Activated naive CD4-positive, alpha-beta T cell treated with anti-CD3 and anti-CD28 coated beads for 36 hours (primary cell): ENCODE results near the gene DDT. TPM values are rescaled to one million over a fixed set of nuclear protein-coding genes. Genes with fewer than 3 reads are reported as not detected.
A peak's percentile ranks its signal among the peaks of the same experiment; 100 is the strongest.
"Not testable (repeated sequence)": the region's sequence is repeated elsewhere in the genome, so short reads cannot be mapped to it uniquely, and the experiment has no call there.

Source experiments
- CTCF ChIA-PET: fragments of 350-600 bp; sonication (Branson Sonifier 250); formaldehyde crosslinking; loops from one replicate; lab custom pipeline; 2021; ENCODE audit warnings: antibody characterized with exemption; lab: Charles Lee
- DNase-seq: peaks from one replicate; pipeline ENCODE4 v3.0.0-alpha.2; 2020
- H3K27ac Mint-ChIP-seq: one replicate; pipeline ENCODE4 v1.8.0; 2021; ENCODE audit warnings: mild to moderate bottlenecking, mixed read lengths
- H3K27me3 Mint-ChIP-seq: one replicate; pipeline ENCODE4 v1.8.0; 2021; ENCODE audit warnings: low read depth, mixed read lengths
- H3K36me3 Mint-ChIP-seq: one replicate; pipeline ENCODE4 v1.8.0; 2021; ENCODE audit warnings: low read depth, mixed read lengths
- H3K4me1 Mint-ChIP-seq: one replicate; pipeline ENCODE4 v1.8.0; 2021; ENCODE audit warnings: low read depth, mixed read lengths
- H3K4me3 Mint-ChIP-seq: one replicate; pipeline ENCODE4 v1.8.0; 2021; ENCODE audit warnings: mild to moderate bottlenecking, moderate library complexity, mixed read lengths
- H3K9me3 Mint-ChIP-seq: one replicate; pipeline ENCODE4 v1.8.0; 2021; ENCODE audit warnings: mixed read lengths
- intact Hi-C: fragments of 100-400 bp; cut with micrococcal nuclease; formaldehyde crosslinking; loops from one replicate; pipeline ENCODE4 v1.15.1; 2023
- total RNA-seq, 2 experiments: library from RNA; stranded (reverse); gene quantifications; one replicate each; pipeline ENCODE4 v1.2.3, GENCODE V29; 2021

The DDT gene
- total RNA-seq, 2 experiments from 2014 or later, result 107 to 125 TPM

- Mint-ChIP-seq H3K9me3 (no peaks in the 10 kb centered on the region), H3K27ac (no peak overlapping the region), H3K4me3 (no peak overlapping the region), H3K36me3 (no peaks in the 10 kb centered on the region), H3K27me3 (no peaks in the 10 kb centered on the region), H3K4me1 (peaks cover 3% of the 10 kb centered on the region)
- intact Hi-C loops, result loop anchor here (10.0 kb wide), 1 partner anchor 168 kb away; no protein-coding TSS in a partner anchor
- CTCF ChIA-PET, result interaction anchor here (0.6 kb wide), 1 partner anchor 30 kb away, joined by 3 read pairs; no protein-coding TSS in a partner anchor
- DNase-seq, result no peak
Observed at GRCh38 chr22:24006207-24006913, 32.1 kb upstream of the DDT start.

- Mint-ChIP-seq H3K4me3 (no peak within 1 kb of the TSS), H3K4me1 (peaks cover under 1% of the 10 kb centered on the region), H3K27me3 (no peaks in the 10 kb centered on the region), H3K9me3 (no peaks in the 10 kb centered on the region), H3K36me3 (no peaks in the 10 kb centered on the region), H3K27ac (no peak within 1 kb of the TSS)
- intact Hi-C loops, result loop anchor here (10.0 kb wide), 1 partner anchor 170 kb away; no protein-coding TSS in a partner anchor
- no peak for DNase-seq
- CTCF ChIA-PET, result no interaction called here
Observed at GRCh38 chr22:24005201-24005600, 31.0 kb upstream of the DDT start, which contains the start of gene GSTT4. TSS of gene GSTT4 (minus strand) at chr22:24005453. CDS start at chr22:24005356, 97 bp downstream.

- Mint-ChIP-seq H3K9me3 (no peaks in the 10 kb centered on the region), H3K27me3 (no peaks in the 10 kb centered on the region), H3K4me1 (no peaks in the 10 kb centered on the region), H3K27ac (no peak overlapping the region), H3K4me3 (no peak overlapping the region), H3K36me3 (no peaks in the 10 kb centered on the region)
- DNase-seq, result no peak
- CTCF ChIA-PET, result no interaction called here
- intact Hi-C loops, result loop anchor here (10.0 kb wide), 1 partner anchor 171 kb away; no protein-coding TSS in a partner anchor
Observed at GRCh38 chr22:24003887-24004286, 29.6 kb upstream of the DDT start.

- Mint-ChIP-seq H3K36me3 (no peaks in the 10 kb centered on the region), H3K27me3 (no peaks in the 10 kb centered on the region), H3K9me3 (no peaks in the 10 kb centered on the region), H3K4me1 (no peaks in the 10 kb centered on the region), H3K4me3 (no peak overlapping the region), H3K27ac (no peak overlapping the region)
- intact Hi-C loops, result loop anchor here (10.0 kb wide), 1 partner anchor 172 kb away; no protein-coding TSS in a partner anchor
- CTCF ChIA-PET, result no interaction called here
- DNase-seq, result no peak
Observed at GRCh38 chr22:24002851-24003250, 28.6 kb upstream of the DDT start.

GRCh38 chr22:24002272-24002671 lies 28.0 kb upstream of the DDT start:
- no peak overlapping the region for H3K4me3 Mint-ChIP-seq
- DNase-seq, result no peak
- CTCF ChIA-PET, result no interaction called here
- H3K27ac Mint-ChIP-seq, result no peak overlapping the region
- H3K36me3 Mint-ChIP-seq, result no peaks in the 10 kb centered on the region
- no peaks in the 10 kb centered on the region for H3K27me3 Mint-ChIP-seq
- H3K9me3 Mint-ChIP-seq, result no peaks in the 10 kb centered on the region
- intact Hi-C loops, result loop anchor here (10.0 kb wide), 1 partner anchor 173 kb away; no protein-coding TSS in a partner anchor
- H3K4me1 Mint-ChIP-seq, result no peaks in the 10 kb centered on the region

- no peaks in the 10 kb centered on the region for H3K36me3 Mint-ChIP-seq
- H3K4me1 Mint-ChIP-seq, result no peaks in the 10 kb centered on the region
- CTCF ChIA-PET, result interaction anchor here (0.6 kb wide), 1 partner anchor 756 kb away, joined by 6 read pairs; no protein-coding TSS in a partner anchor
- no peak for DNase-seq
- H3K27ac Mint-ChIP-seq, result no peak overlapping the region
- H3K9me3 Mint-ChIP-seq, result no peaks in the 10 kb centered on the region
- no peaks in the 10 kb centered on the region for H3K27me3 Mint-ChIP-seq
- intact Hi-C loops, result loop anchor here (10.0 kb wide), 1 partner anchor 173 kb away; no protein-coding TSS in a partner anchor
- no peak overlapping the region for H3K4me3 Mint-ChIP-seq
Observed at GRCh38 chr22:24001314-24001713, 27.1 kb upstream of the DDT start.

- not testable (repeated sequence) for H3K4me3 Mint-ChIP-seq, H3K4me1 Mint-ChIP-seq, H3K27ac Mint-ChIP-seq, H3K36me3 Mint-ChIP-seq, H3K9me3 Mint-ChIP-seq, H3K27me3 Mint-ChIP-seq, DNase-seq
- CTCF ChIA-PET, result interaction anchor here (0.6 kb wide), 1 partner anchor 243 kb away, joined by 3 read pairs; no protein-coding TSS in a partner anchor
- intact Hi-C loops, result loop anchor here (10.0 kb wide), 1 partner anchor 175 kb away; no protein-coding TSS in a partner anchor
Observed at GRCh38 chr22:23999779-24000178, 25.5 kb upstream of the DDT start.

- no peak for DNase-seq
- H3K36me3 Mint-ChIP-seq, result no peaks in the 10 kb centered on the region
- H3K27me3 Mint-ChIP-seq, result no peaks in the 10 kb centered on the region
- intact Hi-C loops, result no loop called here
- CTCF ChIA-PET, result no interaction called here
- no peaks in the 10 kb centered on the region for H3K9me3 Mint-ChIP-seq
- H3K4me1 Mint-ChIP-seq, result no peaks in the 10 kb centered on the region
- no peak overlapping the region for H3K4me3 Mint-ChIP-seq
- H3K27ac Mint-ChIP-seq, result no peak overlapping the region
Observed at GRCh38 chr22:23997092-23997491, 22.9 kb upstream of the DDT start.

GRCh38 chr22:23993581-23994177 lies 19.4 kb upstream of the DDT start:
- H3K4me1 Mint-ChIP-seq, H3K4me3 Mint-ChIP-seq, H3K27me3 Mint-ChIP-seq, H3K27ac Mint-ChIP-seq, CTCF ChIA-PET, intact Hi-C loops, H3K36me3 Mint-ChIP-seq, H3K9me3 Mint-ChIP-seq: not testable (repeated sequence)
- peak; percentile 20 for DNase-seq

GRCh38 chr22:23993080-23993479 lies 18.8 kb upstream of the DDT start:
- not testable (repeated sequence) for H3K36me3 Mint-ChIP-seq

GRCh38 chr22:23989583-23990244 lies 15.5 kb upstream of the DDT start:
- H3K9me3 Mint-ChIP-seq, H3K27me3 Mint-ChIP-seq, DNase-seq, H3K27ac Mint-ChIP-seq, H3K36me3 Mint-ChIP-seq, CTCF ChIA-PET, intact Hi-C loops, H3K4me3 Mint-ChIP-seq, H3K4me1 Mint-ChIP-seq: not testable (repeated sequence)

More at GRCh38 chr22:23993080-23993479, 18.8 kb upstream of the DDT start:
- H3K9me3 Mint-ChIP-seq, CTCF ChIA-PET, DNase-seq, H3K4me3 Mint-ChIP-seq, H3K4me1 Mint-ChIP-seq, H3K27ac Mint-ChIP-seq, intact Hi-C loops, H3K27me3 Mint-ChIP-seq: not testable (repeated sequence)

- intact Hi-C loops, H3K27me3 Mint-ChIP-seq, H3K9me3 Mint-ChIP-seq, H3K4me1 Mint-ChIP-seq, H3K36me3 Mint-ChIP-seq, CTCF ChIA-PET, H3K27ac Mint-ChIP-seq, DNase-seq, H3K4me3 Mint-ChIP-seq: not testable (repeated sequence)
Observed at GRCh38 chr22:23986538-23987178, 12.4 kb upstream of the DDT start.
